BJ (cell line): ENCODE data around the gene HSD11B2. TPM values are rescaled to one million over a fixed set of nuclear protein-coding genes. Genes with fewer than 3 reads are reported as not detected.

ENCODE experiments used
- CTCF ChIA-PET: fragments of 350-600 bp; formaldehyde crosslinking; extraction: SDS; loops from one replicate; lab custom pipeline; 2021; ENCODE audit warnings: antibody characterized with exemption, inconsistent platforms; lab: Yijun Ruan, JAX
- POLR2A ChIA-PET: fragments of 300-600 bp; sonication (Branson Sonifier 250); formaldehyde crosslinking; extraction: SDS; loops from one replicate; lab custom pipeline; 2021; ENCODE audit warnings: antibody characterized with exemption; lab: Charles Lee
- DNase-seq: peaks from one replicate; pipeline ENCODE4 v3.0.0-alpha.2; 2011; ENCODE audit warnings: low read depth
- H3K27me3 ChIP-seq: 2 replicates; pipeline ENCODE4 v1.6.0; 2011; ENCODE audit warnings: low read length; ENCODE audit not compliant: control insufficient read depth, insufficient read depth
- H3K36me3 ChIP-seq: 2 replicates; pipeline ENCODE4 v1.5.1; 2011; ENCODE audit warnings: low read length; ENCODE audit not compliant: control insufficient read depth, insufficient read depth
- H3K4me3 ChIP-seq: 2 replicates; pipeline ENCODE4 v1.5.1; 2011; ENCODE audit warnings: low read depth, mild to moderate bottlenecking, control low read depth, low read length
- CTCF ChIP-seq: IDR thresholded peaks from 2 replicates; pipeline ENCODE4 v1.5.1; 2011; ENCODE audit warnings: low read depth, mild to moderate bottlenecking, control low read depth, inconsistent platforms, low read length, moderate library complexity; ENCODE audit not compliant: insufficient read depth
- polyA plus RNA-seq: library from polyadenylated mRNA; depleted of rRNA; stranded (reverse); fragments of >200 nt; gene quantifications from 2 replicates; pipeline ENCODE4 v1.2.3, GENCODE V29; 2011

HSD11B2 gene
- polyA plus RNA-seq, 1 experiment = 0.07 TPM

- peak; percentile 89 for DNase-seq
- ChIA-PET CTCF (interaction anchor here (0.6 to 8.8 kb wide), 35 partner anchors 9 to 220 kb away, joined by 3 to 63 read pairs (median 4); partner anchors contain the start of genes C16orf86, CARMIL2, CTCF and ENKD1), POLR2A (interaction anchor here (0.7 kb wide), 1 partner anchor 13 kb away, joined by 3 read pairs; no protein-coding TSS in a partner anchor)
- Histone ChIP-seq H3K27me3 (no peaks in the 10 kb centered on the region), H3K4me3 (peak within 1 kb of the TSS; percentile 86), H3K36me3 (no peaks in the 10 kb centered on the region)
- TF ChIP-seq CTCF = peak; percentile 87
These were observed 50.1 kb downstream of the HSD11B2 start, which contains the start of gene ATP6V0D1 for GRCh38 chr16:67480833-67481560. Gene ATP6V0D1 (minus strand): TSS chr16:67481157. CDS start chr16:67481086, 71 bp downstream.

DNA sequence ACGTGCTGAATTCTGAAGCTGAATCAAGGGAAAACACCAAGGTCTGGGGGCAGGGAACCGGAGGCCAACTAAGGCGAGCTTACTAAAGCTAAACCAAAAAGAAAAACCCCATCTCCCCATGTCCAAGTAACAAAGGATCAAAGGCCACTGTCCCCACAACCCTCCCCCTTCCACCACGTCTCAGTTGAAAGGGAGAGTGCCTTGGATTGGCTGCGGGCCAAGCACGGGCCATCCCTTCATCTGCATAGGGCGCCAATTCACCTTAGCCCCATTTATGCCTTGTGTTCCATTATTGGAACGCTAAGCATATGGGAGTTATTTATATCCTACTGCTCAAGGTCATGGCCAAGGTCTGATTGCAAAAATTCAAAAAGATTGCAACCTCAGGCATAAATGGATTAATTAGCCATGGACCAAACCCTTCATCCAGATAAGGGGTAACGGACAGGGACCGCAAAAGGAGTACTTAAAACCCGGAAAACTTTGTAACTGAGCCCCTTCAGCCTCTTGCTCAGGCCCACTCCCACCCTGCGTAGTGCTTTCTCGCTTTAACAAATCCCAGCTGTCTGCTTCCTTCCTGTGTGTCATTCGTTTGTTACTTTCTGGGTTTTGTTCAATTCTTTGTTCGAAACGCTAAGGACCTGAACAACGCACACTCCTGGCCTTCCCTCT, 50.8 kb downstream of the HSD11B2 start:
- TF ChIP-seq CTCF = no peak
- DNase-seq = no peak
- no peaks in the 10 kb centered on the region for H3K27me3 ChIP-seq
- H3K4me3 ChIP-seq = peak overlapping the region; percentile 47
- no peaks in the 10 kb centered on the region for H3K36me3 ChIP-seq
- ChIA-PET CTCF (interaction anchor here (0.6 to 8.8 kb wide), 29 partner anchors 9 to 221 kb away, joined by 3 to 63 read pairs (median 4); partner anchors contain the start of genes C16orf86, CARMIL2, CTCF and ENKD1), POLR2A (interaction anchor here (0.7 kb wide), 1 partner anchor 14 kb away, joined by 3 read pairs; no protein-coding TSS in a partner anchor)

GRCh38 chr16:67482233-67482924, 51.5 kb downstream of the HSD11B2 start:
- no peaks in the 10 kb centered on the region for H3K36me3 ChIP-seq
- no peak for DNase-seq
- TF ChIP-seq CTCF = no peak
- CTCF ChIA-PET = interaction anchor here (0.7 to 8.8 kb wide), 8 partner anchors 8 to 66 kb away, joined by 3 to 63 read pairs (median 6); partner anchors contain the start of gene ZDHHC1
- POLR2A ChIA-PET = no interaction called here
- H3K4me3 ChIP-seq = peak overlapping the region; percentile 47; the same call in 1 of the 2 replicates
- H3K27me3 ChIP-seq = no peaks in the 10 kb centered on the region

DNA sequence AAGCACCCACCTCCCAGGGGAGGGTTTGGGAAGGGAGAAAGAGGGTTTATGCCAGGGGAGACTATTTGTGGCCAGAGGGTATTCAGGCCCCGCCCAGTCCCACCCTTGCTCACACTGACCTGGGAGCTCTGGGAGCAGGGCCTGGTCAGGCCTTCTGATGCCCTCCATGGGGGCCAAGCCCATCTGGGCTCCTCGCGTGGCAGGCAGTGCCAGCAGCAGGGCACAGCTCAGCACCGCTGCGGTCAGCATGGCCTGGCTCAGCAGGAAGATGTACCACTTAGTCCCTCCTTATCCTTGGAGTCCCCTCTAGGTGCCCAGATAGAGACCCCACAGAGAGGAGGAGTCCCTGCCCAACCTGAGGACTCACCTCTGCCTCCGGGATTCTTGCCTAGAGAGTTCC, 52.2 kb downstream of the HSD11B2 start, which contains the start of gene AGRP:
TSS of gene AGRP (minus strand) at position 398 of the 400 bp plus-strand sequence. CDS start at position 249, 149 bp downstream.
- Histone ChIP-seq H3K4me3 (no peak within 1 kb of the TSS), H3K27me3 (no peaks in the 10 kb centered on the region), H3K36me3 (no peaks in the 10 kb centered on the region)
- no peak for TF ChIP-seq CTCF
- POLR2A ChIA-PET = no interaction called here
- CTCF ChIA-PET = interaction anchor here (0.7 to 8.8 kb wide), 3 partner anchors 33 to 56 kb away, joined by 3 to 63 read pairs (median 48); no protein-coding TSS in a partner anchor
- DNase-seq = no peak
